ENCODE data around the gene NSD1.

Gene NSD1

GRCh38 chr5:177124486-177124991 lies 9.0 kb upstream of the NSD1 start:
- no peak for TF ChIP-seq FOXP2 (optimal IDR thresholded peaks at IDR 0.05; ENCODE audit: borderline replicate concordance, extremely low read depth, extremely low read length, insufficient read depth)

GRCh38 chr5:177126771-177127170 lies 6.8 kb upstream of the NSD1 start:
- TF ChIP-seq FOXP2 (optimal IDR thresholded peaks at IDR 0.05; ENCODE audit: borderline replicate concordance, extremely low read depth, extremely low read length, insufficient read depth) (no peak), TAF1 (IDR thresholded peaks at IDR 0.05; ENCODE audit: borderline replicate concordance, insufficient read depth, low read length) (no peak), SIN3A (IDR thresholded peaks at IDR 0.05; ENCODE audit: borderline replicate concordance, insufficient read depth, low read length) (no peak), POLR2AphosphoS5 (IDR thresholded peaks at IDR 0.05; ENCODE audit: low read depth, low read length) (no peak)
- TF ChIP-seq, protein P1, sequence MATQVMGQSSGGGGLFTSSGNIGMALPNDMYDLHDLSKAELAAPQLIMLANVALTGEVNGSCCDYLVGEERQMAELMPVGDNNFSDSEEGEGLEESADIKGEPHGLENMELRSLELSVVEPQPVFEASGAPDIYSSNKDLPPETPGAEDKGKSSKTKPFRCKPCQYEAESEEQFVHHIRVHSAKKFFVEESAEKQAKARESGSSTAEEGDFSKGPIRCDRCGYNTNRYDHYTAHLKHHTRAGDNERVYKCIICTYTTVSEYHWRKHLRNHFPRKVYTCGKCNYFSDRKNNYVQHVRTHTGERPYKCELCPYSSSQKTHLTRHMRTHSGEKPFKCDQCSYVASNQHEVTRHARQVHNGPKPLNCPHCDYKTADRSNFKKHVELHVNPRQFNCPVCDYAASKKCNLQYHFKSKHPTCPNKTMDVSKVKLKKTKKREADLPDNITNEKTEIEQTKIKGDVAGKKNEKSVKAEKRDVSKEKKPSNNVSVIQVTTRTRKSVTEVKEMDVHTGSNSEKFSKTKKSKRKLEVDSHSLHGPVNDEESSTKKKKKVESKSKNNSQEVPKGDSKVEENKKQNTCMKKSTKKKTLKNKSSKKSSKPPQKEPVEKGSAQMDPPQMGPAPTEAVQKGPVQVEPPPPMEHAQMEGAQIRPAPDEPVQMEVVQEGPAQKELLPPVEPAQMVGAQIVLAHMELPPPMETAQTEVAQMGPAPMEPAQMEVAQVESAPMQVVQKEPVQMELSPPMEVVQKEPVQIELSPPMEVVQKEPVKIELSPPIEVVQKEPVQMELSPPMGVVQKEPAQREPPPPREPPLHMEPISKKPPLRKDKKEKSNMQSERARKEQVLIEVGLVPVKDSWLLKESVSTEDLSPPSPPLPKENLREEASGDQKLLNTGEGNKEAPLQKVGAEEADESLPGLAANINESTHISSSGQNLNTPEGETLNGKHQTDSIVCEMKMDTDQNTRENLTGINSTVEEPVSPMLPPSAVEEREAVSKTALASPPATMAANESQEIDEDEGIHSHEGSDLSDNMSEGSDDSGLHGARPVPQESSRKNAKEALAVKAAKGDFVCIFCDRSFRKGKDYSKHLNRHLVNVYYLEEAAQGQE (IDR thresholded peaks at IDR 0.05; ENCODE audit: insufficient read depth in 1 of 2, low read depth in 2 of 2, low read length in 2 of 2), result no peak

DNA sequence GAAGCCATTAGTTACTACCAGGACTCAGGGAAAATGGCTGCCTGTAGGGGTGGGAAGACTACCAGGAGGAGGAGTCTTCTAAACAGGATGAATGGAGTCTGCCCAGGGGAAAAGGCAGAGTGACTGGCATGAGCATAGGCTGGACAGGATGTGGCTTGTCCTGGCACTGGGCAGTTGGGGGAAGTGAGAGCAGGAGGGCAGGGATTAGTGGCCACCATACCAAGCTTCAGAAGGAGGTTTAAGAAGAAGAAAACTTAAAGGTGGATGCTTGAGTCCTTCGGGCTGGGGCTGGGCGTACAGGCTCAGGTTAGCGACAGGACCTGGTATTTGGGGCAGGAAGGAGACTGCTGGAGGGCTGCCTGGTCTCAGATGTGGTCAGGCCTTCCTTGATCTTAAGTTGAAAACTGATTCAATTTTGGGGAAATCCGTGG lies 5.0 kb upstream of the NSD1 start:
- TF ChIP-seq, protein P1 (IDR thresholded peaks at IDR 0.05; ENCODE audit: insufficient read depth in 1 of 2, low read depth in 2 of 2, low read length in 2 of 2), result no peak
- TF ChIP-seq SIN3A (IDR thresholded peaks at IDR 0.05; ENCODE audit: borderline replicate concordance, insufficient read depth, low read length), result no peak
- TF ChIP-seq POLR2AphosphoS5 (IDR thresholded peaks at IDR 0.05; ENCODE audit: low read depth, low read length), result no peak
- TF ChIP-seq TAF1 (IDR thresholded peaks at IDR 0.05; ENCODE audit: borderline replicate concordance, insufficient read depth, low read length), result no peak
- no peak for TF ChIP-seq FOXP2 (optimal IDR thresholded peaks at IDR 0.05; ENCODE audit: borderline replicate concordance, extremely low read depth, extremely low read length, insufficient read depth)

- TF ChIP-seq TAF1 (IDR thresholded peaks at IDR 0.05; ENCODE audit: borderline replicate concordance, insufficient read depth, low read length), result no peak
- no peak for TF ChIP-seq POLR2AphosphoS5 (IDR thresholded peaks at IDR 0.05; ENCODE audit: low read depth, low read length)
- TF ChIP-seq FOXP2 (optimal IDR thresholded peaks at IDR 0.05; ENCODE audit: borderline replicate concordance, extremely low read depth, extremely low read length, insufficient read depth), result no peak
- TF ChIP-seq SIN3A (IDR thresholded peaks at IDR 0.05; ENCODE audit: borderline replicate concordance, insufficient read depth, low read length), result no peak
- TF ChIP-seq, protein P1 (IDR thresholded peaks at IDR 0.05; ENCODE audit: insufficient read depth in 1 of 2, low read depth in 2 of 2, low read length in 2 of 2), result no peak
Measured at GRCh38 chr5:177130211-177131018, 3.2 kb upstream of the NSD1 start.

GRCh38 chr5:177131019-177131320 lies 2.6 kb upstream of the NSD1 start:
- TF ChIP-seq SIN3A (IDR thresholded peaks at IDR 0.05; ENCODE audit: borderline replicate concordance, insufficient read depth, low read length), result no peak
- TF ChIP-seq TAF1 (IDR thresholded peaks at IDR 0.05; ENCODE audit: borderline replicate concordance, insufficient read depth, low read length), result no peak
- TF ChIP-seq FOXP2 (optimal IDR thresholded peaks at IDR 0.05; ENCODE audit: borderline replicate concordance, extremely low read depth, extremely low read length, insufficient read depth), result no peak
- TF ChIP-seq, protein P1 (IDR thresholded peaks at IDR 0.05; ENCODE audit: insufficient read depth in 1 of 2, low read depth in 2 of 2, low read length in 2 of 2), result no peak
- no peak for TF ChIP-seq POLR2AphosphoS5 (IDR thresholded peaks at IDR 0.05; ENCODE audit: low read depth, low read length)

Measured in PFSK-1 (cell line).